ENCODE data around the gene PREP.

DNA sequence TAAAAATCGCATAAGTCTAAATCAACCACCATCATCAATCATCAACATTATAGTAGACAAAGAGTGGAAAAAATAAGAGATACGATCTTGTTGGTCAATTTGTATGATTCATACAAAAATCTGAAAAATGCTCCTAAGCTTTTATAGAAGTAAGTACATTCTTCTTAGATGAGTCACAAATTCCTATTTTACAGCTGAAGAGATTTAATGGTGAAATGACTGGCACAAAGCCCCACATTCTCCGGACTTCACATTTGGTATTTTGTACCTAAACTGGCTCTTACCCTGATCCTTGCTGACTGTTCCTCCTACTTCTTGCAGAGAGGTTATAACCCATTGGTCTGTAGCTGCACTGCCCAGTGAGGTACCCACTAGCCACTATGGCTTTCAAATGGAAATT, 29.9 kb upstream of the PREP start:
- TF ChIP-seq ZNF266 (tag by site-specific recombination; IDR thresholded peaks at IDR 0.05; ENCODE audit: low read depth) (no peak), ZNF311 (tag by site-specific recombination; IDR thresholded peaks at IDR 0.05; ENCODE audit: borderline replicate concordance) (no peak), KLF10 (tag by site-specific recombination; IDR thresholded peaks at IDR 0.05) (no peak), ZNF133 (tag by site-specific recombination; IDR thresholded peaks at IDR 0.05) (no peak), ZNF692 (tag by site-specific recombination; IDR thresholded peaks at IDR 0.05) (no peak)
- TF ChIP-seq, protein P1, sequence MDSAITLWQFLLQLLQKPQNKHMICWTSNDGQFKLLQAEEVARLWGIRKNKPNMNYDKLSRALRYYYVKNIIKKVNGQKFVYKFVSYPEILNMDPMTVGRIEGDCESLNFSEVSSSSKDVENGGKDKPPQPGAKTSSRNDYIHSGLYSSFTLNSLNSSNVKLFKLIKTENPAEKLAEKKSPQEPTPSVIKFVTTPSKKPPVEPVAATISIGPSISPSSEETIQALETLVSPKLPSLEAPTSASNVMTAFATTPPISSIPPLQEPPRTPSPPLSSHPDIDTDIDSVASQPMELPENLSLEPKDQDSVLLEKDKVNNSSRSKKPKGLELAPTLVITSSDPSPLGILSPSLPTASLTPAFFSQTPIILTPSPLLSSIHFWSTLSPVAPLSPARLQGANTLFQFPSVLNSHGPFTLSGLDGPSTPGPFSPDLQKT (IDR thresholded peaks at IDR 0.05; ENCODE audit: borderline replicate concordance, low read depth, low read length), result no peak
